ENCODE measurements around the gene ZBTB7B.
A peak's percentile ranks its signal among the peaks of the same experiment; 100 is the strongest.

The ZBTB7B gene

DNA sequence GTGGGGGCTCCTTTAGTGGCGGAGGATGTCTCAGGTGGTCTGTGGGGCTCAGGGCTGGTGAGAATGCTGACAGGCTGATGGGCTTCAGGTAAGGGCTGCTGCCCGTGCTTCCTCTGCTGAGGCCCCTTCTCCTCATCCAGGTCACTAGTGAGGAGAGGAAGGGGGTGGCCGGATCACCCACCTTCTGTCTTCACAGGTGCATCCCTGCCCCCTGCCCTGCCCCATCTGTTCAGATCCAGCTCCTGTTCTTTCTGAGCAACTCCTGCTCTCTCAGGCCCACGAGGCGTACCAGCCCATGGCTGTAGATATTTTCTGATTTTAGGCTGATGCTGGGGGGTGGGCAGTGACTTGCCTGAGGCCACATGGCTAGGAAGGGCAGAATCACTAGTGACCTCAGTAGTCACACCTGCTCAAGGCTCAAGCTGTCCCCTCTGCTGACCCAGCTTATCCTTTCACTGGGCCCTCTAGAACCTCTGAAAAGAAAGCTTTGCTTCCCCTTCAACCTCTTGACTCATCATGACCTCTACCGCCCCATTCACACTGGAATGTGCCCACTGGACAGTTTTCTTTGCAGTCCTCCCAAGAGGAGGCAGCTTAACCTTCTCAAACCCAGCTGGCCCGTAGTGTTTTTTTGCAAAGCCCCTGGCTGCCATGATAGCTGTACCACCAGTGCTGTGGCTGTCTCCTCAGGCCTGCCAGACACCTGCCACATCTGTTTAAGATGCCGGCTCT is 16.2 kb downstream of the ZBTB7B start:
- peak; percentile 43 for DNase-seq

GRCh38 chr1:155019377-155020245 is 17.0 kb downstream of the ZBTB7B start:
- DNase-seq = peak; percentile 78

GRCh38 chr1:155022136-155022926 is 19.7 kb downstream of the ZBTB7B start:
- no peak for DNase-seq

- DNase-seq = no peak
These were observed 20.3 kb downstream of the ZBTB7B start for GRCh38 chr1:155022927-155023236.

DNA sequence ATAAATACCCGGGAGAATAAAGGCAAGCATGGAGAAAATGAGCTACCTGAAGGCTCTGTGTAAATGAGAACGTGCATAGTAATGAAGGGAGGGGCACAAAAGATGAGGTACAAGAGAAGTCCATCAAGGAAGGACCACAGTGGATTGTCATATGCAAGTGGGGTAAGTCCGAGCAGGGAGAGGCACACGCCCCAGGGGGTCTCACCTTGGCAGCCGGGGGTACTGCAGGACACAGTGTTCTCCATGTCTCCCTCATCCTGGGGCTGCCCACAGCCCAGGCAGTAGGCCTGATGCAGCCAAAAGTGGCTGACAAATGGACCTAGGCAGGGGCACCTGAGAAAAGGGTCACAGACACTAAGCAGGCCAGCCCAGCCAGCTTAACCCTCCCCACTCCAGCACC is 21.0 kb downstream of the ZBTB7B start:
- no peak for DNase-seq

- DNase-seq = no peak
These were observed 21.7 kb downstream of the ZBTB7B start for GRCh38 chr1:155024315-155024714.

DNA sequence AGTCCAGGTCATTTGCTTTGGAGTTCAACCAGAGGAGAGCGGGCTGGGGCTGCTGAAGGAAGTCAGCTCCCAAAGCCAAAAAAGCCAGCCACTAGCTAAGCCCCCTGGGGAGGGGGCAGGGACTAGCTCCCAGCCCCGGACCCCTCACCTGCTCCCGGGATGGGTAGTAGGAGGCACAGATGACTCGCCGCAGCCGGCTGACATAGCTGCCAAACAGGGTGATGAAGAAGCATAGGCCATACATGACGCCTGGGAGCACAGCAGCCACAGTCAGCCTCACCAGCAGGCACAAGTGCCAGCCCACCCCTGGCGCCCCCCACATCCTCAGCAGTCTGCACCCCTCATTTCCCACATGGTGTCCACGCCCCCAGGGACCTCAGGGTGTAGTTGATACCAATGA is 23.6 kb downstream of the ZBTB7B start:
- no peak for DNase-seq

DNA sequence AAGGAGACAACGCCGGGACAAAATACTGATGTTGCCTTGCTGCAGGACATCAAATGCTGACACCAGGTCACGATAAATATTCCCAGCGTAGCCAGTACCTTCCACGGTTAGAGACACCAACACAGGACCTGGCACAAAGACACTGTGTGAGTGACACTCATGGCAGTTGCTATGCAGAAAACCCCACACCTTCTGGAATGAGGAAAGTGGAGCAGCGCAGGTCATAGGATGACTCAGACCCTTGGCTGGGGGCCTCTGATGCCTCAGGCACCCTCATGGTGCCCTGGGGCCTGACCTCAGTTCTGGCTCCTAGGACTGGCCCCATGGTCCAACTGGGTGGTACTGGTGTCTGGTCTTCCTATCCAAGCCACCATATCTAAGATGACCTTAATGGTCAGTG is 24.0 kb downstream of the ZBTB7B start:
- no peak for DNase-seq

DNA sequence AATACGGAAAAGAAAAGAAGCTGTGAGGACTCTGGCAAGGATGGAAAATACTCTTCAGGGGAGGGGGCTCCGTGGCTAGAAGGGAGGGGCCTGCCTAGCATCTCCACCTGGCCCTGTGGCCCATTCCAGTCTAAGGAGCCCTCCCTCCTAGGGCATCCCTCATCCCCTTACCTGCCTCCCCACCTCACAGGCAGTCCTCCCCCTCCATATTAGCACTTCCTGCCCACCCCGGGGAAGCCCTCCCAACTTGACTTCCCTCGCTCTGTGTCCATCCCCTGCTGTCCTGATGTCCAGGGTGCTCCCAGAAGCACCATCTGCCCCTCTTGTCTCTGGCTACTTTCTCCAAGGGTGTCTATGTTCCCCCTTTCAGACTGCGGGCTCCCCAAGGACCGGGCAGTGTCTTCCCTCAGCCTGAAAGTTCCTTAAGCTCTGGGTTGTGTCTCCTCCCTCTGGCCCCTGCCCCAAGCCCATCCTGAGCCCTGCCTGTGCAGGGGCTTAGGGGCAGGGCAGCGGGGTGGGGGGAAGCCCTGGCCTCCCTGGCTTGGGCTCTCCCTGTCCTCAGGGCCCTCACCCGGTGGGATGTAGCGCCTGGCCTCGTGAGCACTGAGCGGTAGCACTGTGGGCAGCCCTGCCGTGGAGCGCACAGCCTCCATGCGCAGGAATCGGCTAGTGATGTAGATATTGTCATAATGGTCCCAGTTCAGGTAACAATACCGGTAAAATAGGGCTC is 27.1 kb downstream of the ZBTB7B start:
- DNase-seq = no peak

GRCh38 chr1:155030243-155030795 is 27.7 kb downstream of the ZBTB7B start:
- DNase-seq = no peak

- no peak for DNase-seq
These were observed 28.3 kb downstream of the ZBTB7B start for GRCh38 chr1:155030899-155031298.

- no peak for DNase-seq
These were observed 30.3 kb downstream of the ZBTB7B start for GRCh38 chr1:155032886-155033285.

DNA sequence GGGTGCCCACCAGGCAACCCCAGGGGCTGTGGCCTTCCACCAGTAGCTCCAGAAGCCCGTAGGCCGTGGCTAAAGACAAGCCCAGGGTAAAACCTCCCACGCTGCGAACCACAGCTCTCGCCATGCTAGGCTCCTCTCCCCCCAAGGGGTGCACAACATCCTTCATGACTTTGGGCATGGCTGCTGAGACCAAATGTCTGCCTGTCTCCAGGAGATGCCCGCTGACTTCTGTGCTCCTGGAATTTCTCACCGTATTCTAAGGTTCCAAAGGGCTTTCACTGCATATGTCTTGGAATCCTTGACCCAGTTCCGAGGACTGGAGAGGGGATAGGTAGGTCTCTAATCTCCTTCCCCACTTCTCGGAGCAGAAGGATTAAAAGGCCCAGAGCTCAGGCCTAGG is 30.9 kb downstream of the ZBTB7B start, which contains the start of the genes DCST1 and DCST2:
DCST1 (plus strand) TSS at position 301 of the 400 bp plus-strand sequence. CDS start 213 bp downstream, outside the sequence.
DCST2 (minus strand) TSS at position 258 of the 400 bp plus-strand sequence; CDS start at position 178, 80 bp downstream.
- DNase-seq = no peak

DNA sequence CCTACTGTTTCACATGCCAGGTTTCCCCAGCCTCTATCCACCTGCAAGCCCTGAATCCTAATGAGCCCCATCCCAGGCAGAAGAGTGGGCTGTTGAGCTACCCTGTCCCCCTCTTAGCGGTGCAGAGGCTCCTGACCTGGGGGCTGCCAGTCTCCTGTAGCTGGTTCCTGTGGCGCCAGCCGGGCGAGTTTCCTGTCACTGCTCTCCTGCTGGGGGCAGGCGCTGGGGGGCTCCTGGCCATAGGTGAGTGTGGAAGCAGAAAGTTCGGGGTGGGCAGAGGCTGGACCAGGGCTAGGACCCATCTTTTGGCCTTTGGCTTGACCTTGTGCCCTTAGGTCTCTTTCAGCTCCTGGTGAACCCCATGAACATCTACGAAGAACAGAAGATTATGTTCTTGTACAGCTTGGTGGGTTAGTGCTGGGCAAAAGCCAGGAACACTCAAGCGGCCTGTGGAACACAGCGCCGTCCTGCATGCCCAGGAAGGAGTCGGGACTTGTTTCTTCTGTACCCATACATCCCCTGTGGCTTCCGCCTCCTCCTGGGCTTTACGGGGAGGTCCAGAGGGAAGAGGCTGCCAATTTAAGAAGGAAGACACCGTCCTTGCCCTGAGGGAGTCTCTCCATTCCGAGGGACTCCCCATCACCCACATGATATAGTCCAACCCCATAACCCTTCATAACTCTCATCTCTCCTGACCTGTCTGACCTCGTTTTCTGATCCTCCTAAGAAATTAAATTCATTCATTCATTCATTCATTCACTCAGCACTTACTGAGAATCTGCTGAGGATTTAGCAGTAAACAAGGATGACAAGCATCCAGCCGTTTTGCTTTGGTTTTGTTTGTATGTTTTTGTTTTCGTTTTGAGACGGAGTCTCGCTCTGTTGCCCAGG is 32.0 kb downstream of the ZBTB7B start:
- DNase-seq = no peak

DNA sequence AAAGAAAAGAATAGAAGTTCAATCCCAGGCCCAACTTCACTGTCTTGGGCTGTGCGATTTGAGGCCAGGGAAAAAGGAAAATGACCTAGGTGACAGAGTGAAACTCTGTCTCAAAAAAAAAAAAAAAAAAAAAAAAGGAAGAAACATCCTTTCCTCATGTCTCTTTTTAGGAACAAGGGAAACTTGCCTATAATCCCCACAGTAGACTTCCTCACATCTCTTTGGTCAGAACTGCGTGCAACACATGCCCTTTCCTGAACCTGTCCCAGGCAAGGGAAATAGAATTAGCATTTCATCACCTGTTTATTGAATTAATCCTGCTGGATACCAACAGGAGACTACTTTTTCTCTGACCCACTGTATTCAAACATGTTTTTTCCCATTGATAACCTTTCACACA is 33.3 kb downstream of the ZBTB7B start:
- no peak for DNase-seq

DNA sequence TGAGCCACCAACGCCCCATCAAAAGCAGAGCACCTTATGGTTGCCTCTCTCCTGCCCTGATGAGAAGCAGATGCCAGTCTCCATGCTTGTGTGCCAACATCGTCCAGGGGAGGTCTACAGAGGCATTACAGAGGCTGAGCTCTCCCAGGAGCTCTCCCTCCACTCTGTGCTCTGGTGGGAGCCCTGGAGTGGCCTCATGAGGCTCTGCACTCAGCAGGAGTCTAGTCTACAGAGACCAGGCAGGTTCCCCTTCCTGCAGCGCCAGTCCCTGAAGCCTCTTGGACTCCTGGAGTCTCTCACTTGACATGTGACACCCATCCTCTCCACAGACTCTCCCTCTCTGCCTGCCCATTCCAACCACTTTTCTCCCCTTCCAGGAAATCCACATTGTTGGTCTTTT is 34.4 kb downstream of the ZBTB7B start:
- no peak for DNase-seq

GRCh38 chr1:155037851-155038441 is 35.3 kb downstream of the ZBTB7B start:
- no peak for DNase-seq

DNA sequence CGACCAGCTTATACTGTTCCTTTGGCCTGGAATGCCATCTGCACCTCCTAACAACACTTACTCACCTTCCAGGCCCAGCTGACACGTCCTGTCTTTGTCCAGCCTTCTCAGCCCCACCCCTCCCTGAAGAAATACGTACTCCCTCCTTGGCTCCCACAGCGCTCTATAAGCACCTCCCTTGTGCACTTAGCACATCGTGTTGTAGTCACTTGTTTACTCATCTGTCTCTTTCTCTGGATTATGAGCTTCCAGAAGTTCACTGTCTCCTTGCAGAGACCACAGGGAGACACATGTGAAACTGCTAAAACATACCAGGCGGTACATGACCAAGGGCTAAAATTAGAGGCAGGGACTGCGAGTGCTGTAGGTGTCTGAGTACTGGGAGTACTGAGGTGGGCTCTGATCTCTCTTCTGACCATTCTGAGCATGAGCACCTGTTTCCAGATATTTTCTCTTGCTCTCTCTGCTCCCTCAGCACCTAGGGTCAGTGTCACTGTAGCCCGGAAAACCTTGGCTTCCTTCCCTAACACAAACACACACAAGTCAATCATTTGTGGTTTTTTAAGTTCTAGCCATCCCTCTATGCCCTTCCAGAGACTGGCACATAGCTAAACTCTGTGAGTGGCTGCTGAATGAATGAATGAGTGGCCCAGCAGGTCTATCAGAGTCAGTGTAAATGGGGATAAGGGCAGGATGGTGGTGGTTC is 36.2 kb downstream of the ZBTB7B start:
- no peak for DNase-seq

- DNase-seq = no peak
These were observed 36.7 kb downstream of the ZBTB7B start for GRCh38 chr1:155039308-155039669.

Measured in NCI-H2171 treated with DMSO at 0.1 percent for 48 hours (cell line).